Umbilical cord (tissue), 2 donors: ENCODE measurements around the gene ATP4B. TPM values are rescaled to one million over a fixed set of nuclear protein-coding genes. Genes with fewer than 3 reads are reported as not detected.

ENCODE experiments used
- DNase-seq: peaks from one replicate; pipeline ENCODE4 v3.0.0-alpha.2; 2015; ENCODE audit warnings: low spot score
- total RNA-seq: library from RNA; depleted of rRNA; stranded (reverse); fragments of >200 nt; gene quantifications from one replicate; pipeline ENCODE4 v1.2.3, GENCODE V29; 2014; ENCODE audit warnings: low replicate concordance; ENCODE audit not compliant: insufficient read depth

The ATP4B gene
- total RNA-seq, 1 donor from 2014 or later: not detected

DNA sequence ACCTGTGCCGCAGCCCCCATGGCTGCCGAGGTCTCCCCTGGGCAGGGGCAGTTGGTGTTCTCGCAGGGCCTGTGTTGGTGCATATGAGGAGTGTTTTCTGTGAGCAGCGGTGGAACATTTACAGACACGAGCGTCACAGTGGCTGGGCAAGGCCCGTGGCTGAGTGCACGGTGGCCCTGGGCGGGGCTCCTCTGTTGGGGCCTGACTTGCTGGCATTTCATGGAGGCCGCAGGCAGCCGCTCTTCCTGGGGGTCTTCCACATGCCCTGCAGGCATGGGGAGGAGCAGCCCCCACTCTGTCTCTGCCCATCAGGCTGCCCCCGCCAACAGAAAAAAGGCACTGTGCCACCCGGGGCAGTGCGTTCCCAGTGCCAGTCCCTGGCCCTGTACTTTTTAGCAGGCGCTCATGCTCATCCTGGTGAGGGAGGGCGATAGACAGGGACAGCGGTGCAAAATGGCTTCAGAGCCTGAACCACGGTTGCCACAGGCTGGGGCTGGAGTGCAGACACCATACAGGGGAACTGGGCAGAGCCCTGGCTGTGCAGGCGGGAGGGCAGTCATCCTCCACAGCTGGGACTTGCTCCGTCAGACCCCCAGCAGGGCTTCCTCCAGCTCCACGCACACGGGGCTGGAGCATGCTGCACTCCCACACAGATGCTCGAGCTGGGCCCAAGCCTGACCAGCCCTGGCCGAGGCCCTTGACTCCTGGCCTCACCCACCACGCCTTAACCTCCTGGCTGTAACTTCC is 49.9 kb downstream of the ATP4B start:
- no peak for DNase-seq

DNA sequence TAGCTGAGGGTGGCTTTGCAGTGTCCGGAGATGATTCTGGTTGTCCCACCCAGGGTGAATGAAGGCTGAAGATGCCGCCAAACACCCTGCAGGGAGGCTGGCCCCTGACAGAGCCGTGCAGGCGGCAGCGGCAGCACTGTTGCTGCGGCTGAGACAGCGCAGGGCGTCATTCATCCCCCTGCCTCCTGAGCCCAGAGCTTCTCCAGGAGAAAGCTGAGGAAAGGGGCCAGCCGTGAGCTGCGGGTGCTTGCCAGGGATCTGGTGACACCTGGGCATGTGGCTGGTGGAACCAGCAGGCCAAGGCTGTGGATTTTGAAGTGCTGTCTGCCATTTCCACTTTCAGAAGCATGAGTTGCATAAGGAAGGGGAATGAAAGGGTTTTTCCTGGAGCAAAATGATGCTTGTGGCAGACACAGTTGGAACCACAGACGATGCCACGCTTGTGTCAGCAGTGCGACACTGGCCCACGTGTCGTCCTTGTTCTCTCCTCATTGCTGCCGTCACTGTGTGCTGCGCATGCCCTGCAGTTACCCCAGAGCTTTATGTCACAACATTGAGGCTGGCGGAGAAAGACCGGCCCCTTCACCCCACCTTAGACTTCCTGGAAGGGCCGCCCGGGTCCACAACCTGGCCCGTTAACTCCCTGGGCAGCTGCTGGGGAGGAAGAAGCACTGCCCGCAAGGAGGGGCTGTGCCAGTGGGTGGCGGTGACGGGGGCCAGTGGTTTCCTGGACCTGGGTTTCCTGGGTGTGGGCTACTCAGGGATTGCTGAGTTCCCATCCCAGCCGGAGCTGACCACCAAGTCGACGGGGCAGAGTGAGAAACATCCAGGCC is 50.7 kb downstream of the ATP4B start:
- no peak for DNase-seq

DNA sequence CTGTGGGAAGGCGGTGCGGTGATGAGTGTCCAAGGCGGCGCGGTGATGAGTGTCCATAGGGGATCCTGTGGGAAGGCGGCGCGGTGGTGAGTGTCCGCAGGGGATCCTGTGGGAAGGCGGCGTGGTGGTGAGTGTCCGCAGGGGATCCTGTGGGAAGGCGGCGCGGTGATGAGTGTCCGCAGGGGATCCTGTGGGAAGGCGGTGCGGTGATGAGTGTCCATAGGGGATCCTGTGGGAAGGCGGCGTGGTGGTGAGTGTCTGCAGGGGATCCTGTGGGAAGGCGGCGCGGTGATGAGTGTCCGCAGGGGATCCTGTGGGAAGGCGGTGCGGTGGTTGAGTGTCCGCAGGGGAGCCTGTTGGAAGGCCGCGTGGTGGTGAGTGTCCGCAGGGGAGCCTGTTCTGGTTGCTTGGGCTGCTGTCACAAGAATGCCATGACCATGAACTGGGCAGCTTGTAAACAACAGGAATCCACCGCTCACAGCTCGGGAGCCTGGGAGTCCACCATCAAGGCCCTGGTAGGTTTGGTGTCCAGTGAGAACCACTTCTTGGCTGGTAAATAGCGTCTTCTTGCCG is 52.0 kb downstream of the ATP4B start:
- DNase-seq: no peak

DNA sequence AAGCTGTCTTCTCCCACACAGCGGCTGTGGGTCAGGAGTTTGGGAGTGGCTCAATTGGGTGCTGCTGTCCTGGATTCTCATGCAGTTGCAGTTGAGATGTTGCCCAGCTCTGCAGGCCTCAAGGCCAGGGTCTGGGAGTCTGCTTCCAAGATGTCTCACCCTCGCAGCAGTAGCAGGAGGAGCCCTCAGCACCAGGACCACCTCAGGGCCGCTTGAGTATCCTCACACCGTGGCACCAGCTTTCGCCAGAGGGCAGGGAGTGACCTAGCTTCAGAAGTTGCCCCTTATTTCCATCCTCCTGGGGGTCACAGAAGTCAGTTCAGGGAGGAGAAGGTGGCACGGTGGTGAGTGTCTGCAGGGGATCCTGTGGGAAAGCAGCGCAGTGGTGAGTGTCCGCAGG is 52.5 kb downstream of the ATP4B start:
- DNase-seq: no peak

DNA sequence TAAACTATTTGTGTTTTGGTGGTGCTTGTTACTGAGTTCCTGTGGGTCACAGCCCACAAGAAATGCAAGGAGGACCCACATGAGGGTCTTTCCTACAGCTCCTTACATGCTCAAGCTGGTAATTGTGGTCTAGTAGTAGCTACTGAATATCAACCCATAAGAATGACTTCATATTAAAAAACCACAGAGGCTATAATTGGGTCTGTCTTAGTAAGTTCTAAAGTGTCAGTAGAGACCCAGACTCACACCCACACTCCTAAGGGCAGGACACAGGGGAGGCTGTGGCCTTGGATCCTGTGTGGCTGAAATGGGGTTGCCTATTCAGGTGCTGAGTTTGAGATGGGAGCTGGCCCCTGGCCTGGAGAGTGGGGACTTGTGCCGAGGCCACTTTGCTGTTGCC is 53.8 kb downstream of the ATP4B start:
- DNase-seq: no peak

DNA sequence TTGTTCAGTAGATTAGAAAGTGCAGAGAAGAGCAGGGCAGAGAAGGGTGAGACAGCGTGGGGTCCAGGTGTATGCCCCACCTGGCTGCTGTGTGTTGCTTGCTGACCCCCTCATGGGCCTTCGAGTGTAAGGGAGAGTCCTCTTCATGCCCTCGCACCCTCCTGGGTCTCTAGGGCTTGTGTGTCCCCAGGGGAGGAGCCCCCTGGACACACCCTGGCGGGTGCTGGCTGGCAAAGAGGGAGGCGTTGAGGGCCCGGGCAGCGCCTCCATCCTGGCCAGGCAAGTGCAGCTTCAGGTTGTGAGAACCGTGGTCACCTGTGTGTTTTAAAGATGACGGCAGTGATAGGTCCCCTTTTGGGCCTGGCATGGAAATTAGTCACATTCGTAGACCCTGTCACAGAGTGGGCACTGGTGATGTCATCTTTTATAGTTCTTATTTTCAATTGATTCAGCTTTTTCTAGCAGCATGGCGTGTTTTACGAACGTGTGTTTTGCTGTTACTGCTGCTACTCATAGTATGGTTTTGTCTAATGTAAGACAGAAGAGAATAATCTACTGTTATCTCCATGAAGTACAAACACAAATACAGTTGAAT is 54.8 kb downstream of the ATP4B start:
- no peak for DNase-seq

DNA sequence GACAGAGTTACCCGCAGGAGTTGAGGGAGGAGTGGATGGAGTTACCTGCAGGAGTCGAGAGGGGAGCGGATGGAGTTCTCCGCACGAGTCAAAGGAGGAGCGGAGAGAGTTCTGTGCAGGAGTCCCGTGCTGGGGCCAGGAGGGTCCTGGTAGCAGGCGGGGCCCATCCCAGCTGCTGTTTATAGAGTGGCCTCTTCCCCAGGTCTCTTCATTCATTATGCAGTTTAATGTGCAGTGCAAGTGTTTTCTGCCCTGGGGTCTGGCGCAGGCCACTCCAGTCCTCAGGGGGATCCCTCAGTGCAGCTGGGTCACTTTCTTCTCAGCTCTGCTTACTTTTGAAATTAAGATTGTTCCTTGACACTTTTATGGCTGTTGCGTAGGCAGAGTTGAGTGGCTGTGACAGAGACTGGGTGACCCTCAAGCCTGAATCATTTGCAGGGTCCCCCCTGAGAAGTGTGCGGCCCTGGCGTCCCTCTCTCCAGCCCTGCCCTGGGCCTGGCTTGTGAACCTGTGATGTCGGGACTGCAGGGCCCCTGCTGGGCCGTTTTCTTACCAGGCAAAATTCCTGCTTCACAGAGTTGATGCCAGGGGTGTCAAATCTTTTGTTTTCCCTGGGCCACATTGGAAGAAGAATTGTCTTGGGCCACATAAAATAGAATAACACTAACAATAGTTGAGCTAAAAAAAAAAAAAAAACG is 55.6 kb downstream of the ATP4B start:
- no peak for DNase-seq

DNA sequence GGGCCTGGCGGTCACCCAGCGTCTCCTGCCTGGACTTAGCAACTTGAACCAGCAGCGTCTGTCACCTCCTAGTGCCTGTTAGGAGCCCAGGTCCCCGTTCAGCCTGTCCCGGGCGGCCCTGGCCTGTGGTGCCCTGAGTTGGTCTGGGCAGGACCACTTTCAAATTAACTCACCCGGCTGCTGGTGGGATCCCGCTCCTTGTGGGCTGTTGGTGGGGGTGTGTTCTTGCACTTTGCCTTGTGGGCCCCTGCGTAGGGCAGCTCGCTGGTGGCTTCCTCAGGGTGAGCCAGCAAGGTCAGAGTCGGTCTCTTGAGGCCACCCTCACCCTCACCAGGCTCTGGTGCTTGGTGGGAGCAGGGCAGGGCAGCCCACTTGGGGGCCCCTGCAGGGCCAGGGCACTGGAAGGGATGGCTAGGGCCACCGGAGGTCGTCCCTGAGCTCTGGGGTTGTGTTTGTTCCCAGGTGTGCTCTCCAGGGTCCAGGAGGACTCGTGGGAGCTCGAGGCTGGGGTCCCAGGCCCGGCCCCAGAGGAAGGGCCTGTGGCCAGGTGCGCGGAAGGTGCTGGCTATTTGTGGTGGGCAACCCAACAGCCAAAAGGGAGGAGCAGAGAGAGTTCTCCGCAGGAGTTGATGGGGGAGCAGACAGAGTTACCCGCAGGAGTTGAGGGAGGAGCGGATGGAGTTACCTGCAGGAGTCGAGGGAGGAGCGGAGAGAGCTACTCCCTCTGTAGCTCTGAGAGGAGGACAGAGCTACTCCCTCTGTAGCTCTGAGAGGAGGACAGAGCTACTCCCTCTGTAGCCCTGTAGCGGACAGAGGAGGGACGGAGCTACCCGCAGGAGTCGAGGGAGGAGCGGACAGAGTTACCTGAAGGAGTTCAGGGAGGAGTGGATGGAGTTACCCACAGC is 56.6 kb downstream of the ATP4B start:
- no peak for DNase-seq

DNA sequence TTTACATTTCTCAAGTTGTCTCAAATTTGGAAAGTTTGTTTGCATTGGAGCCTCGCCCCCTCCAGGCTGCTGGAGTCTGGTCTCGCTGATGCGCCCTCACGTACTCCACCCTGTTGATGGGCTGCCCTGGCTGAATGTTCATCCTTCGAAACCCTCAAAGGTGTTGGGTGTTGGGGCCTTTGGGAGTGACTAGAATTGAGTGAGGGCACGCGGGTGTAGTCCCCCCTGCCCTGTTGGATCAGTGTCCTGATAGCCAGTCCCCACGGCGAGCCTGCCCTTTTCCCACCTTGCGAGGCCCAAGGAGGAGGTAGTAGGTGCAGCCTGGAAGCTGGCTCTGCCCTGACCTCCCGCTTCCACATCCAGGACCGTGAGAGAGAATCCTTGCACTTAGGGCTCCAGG is 58.6 kb downstream of the ATP4B start:
- DNase-seq: no peak

Other genes with a start within 250 kb of the ATP4B start
- gene ADPRHL1, start 204.7 kb downstream of the ATP4B start, total RNA-seq: 1.7 TPM
- gene DCUN1D2, start 167.5 kb downstream of the ATP4B start, total RNA-seq: 11.1 TPM
- gene TFDP1, start 73.4 kb downstream of the ATP4B start, total RNA-seq: 31.8 TPM
- gene GRK1, start 9.0 kb upstream of the ATP4B start, total RNA-seq: not detected
- 0.24 TPM for gene TMEM255B, start 101.0 kb upstream of the ATP4B start, total RNA-seq
- 244 TPM for gene GAS6, start 205.9 kb upstream of the ATP4B start, total RNA-seq